ENCODE measurements around the gene CREG2.

CREG2 gene

GRCh38 chr2:101341421-101341820 lies 45.9 kb downstream of the CREG2 start:
- no peak overlapping the region for H3K4me3 ChIP-seq (ENCODE audit: low read length)
- DNase-seq = no peak

GRCh38 chr2:101340141-101340551 lies 47.2 kb downstream of the CREG2 start:
- Histone ChIP-seq H3K9ac (ENCODE audit: low read length) (no peak overlapping the region), H3K9me3 (replicated peaks; ENCODE audit: insufficient read depth, low read length) (no peaks in the 10 kb centered on the region), H3K9me2 (replicated peaks; ENCODE audit: insufficient read depth, low read length) (no peaks in the 10 kb centered on the region), H2AFZ (ENCODE audit: low read length) (no peak overlapping the region), H3K79me2 (ENCODE audit: low read length) (no peaks in the 10 kb centered on the region), H3K27ac (ENCODE audit: low read length) (no peak overlapping the region), H4K20me1 (ENCODE audit: insufficient read depth, low read length) (no peaks in the 10 kb centered on the region), H3K27me3 (replicated peaks; ENCODE audit: insufficient read depth, low read length) (no peaks in the 10 kb centered on the region), H3F3A (ENCODE audit: insufficient read depth, low read length) (no peaks in the 10 kb centered on the region), H3K4me2 (ENCODE audit: low read depth, low read length) (no peak overlapping the region), H3K36me3 (replicated peaks; ENCODE audit: insufficient read depth, low read length) (no peaks in the 10 kb centered on the region), H3K4me3 (ENCODE audit: low read length) (no peak overlapping the region), H3K4me1 (ENCODE audit: low read length) (no peaks in the 10 kb centered on the region)
- TF ChIP-seq EZH2 (optimal IDR thresholded peaks at IDR 0.05; ENCODE audit: low read depth, low read length) = no peak
- TF ChIP-seq EZH2phosphoT487 (IDR thresholded peaks at IDR 0.05; ENCODE audit: low read length) = no peak
- TF ChIP-seq, protein P1, sequence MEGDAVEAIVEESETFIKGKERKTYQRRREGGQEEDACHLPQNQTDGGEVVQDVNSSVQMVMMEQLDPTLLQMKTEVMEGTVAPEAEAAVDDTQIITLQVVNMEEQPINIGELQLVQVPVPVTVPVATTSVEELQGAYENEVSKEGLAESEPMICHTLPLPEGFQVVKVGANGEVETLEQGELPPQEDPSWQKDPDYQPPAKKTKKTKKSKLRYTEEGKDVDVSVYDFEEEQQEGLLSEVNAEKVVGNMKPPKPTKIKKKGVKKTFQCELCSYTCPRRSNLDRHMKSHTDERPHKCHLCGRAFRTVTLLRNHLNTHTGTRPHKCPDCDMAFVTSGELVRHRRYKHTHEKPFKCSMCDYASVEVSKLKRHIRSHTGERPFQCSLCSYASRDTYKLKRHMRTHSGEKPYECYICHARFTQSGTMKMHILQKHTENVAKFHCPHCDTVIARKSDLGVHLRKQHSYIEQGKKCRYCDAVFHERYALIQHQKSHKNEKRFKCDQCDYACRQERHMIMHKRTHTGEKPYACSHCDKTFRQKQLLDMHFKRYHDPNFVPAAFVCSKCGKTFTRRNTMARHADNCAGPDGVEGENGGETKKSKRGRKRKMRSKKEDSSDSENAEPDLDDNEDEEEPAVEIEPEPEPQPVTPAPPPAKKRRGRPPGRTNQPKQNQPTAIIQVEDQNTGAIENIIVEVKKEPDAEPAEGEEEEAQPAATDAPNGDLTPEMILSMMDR (IDR thresholded peaks at IDR 0.05; ENCODE audit: low read length) = no peak
- no peak for DNase-seq

More at GRCh38 chr2:101341421-101341820, 45.9 kb downstream of the CREG2 start:
- Histone ChIP-seq H3K36me3 (replicated peaks; ENCODE audit: insufficient read depth, low read length) (no peaks in the 10 kb centered on the region), H3K79me2 (ENCODE audit: low read length) (no peaks in the 10 kb centered on the region), H3K27ac (ENCODE audit: low read length) (no peak overlapping the region), H3K9ac (ENCODE audit: low read length) (no peak overlapping the region), H2AFZ (ENCODE audit: low read length) (no peak overlapping the region), H3K4me1 (ENCODE audit: low read length) (no peaks in the 10 kb centered on the region), H3K9me3 (replicated peaks; ENCODE audit: insufficient read depth, low read length) (no peaks in the 10 kb centered on the region), H3K27me3 (replicated peaks; ENCODE audit: insufficient read depth, low read length) (no peaks in the 10 kb centered on the region), H3K4me2 (ENCODE audit: low read depth, low read length) (no peak overlapping the region), H3F3A (ENCODE audit: insufficient read depth, low read length) (no peaks in the 10 kb centered on the region), H4K20me1 (ENCODE audit: insufficient read depth, low read length) (no peaks in the 10 kb centered on the region), H3K9me2 (replicated peaks; ENCODE audit: insufficient read depth, low read length) (no peaks in the 10 kb centered on the region)
- TF ChIP-seq EZH2 (optimal IDR thresholded peaks at IDR 0.05; ENCODE audit: low read depth, low read length) = no peak
- TF ChIP-seq EZH2phosphoT487 (IDR thresholded peaks at IDR 0.05; ENCODE audit: low read length) = no peak
- TF ChIP-seq, protein P1 (IDR thresholded peaks at IDR 0.05; ENCODE audit: low read length) = no peak

GRCh38 chr2:101339266-101339880 lies 47.9 kb downstream of the CREG2 start:
- H3K27ac ChIP-seq (ENCODE audit: low read length) = no peak overlapping the region
- H3K9me2 ChIP-seq (replicated peaks; ENCODE audit: insufficient read depth, low read length) = no peaks in the 10 kb centered on the region
- no peak for DNase-seq
- H2AFZ ChIP-seq (ENCODE audit: low read length) = no peak overlapping the region
- no peaks in the 10 kb centered on the region for H3K9me3 ChIP-seq (replicated peaks; ENCODE audit: insufficient read depth, low read length)
- no peak overlapping the region for H3K9ac ChIP-seq (ENCODE audit: low read length)
- H3K27me3 ChIP-seq (replicated peaks; ENCODE audit: insufficient read depth, low read length) = no peaks in the 10 kb centered on the region
- no peaks in the 10 kb centered on the region for H3K4me1 ChIP-seq (ENCODE audit: low read length)
- H3F3A ChIP-seq (ENCODE audit: insufficient read depth, low read length) = no peaks in the 10 kb centered on the region
- no peaks in the 10 kb centered on the region for H3K36me3 ChIP-seq (replicated peaks; ENCODE audit: insufficient read depth, low read length)
- TF ChIP-seq EZH2 (optimal IDR thresholded peaks at IDR 0.05; ENCODE audit: low read depth, low read length) (no peak), EZH2phosphoT487 (IDR thresholded peaks at IDR 0.05; ENCODE audit: low read length) (no peak)
- TF ChIP-seq, protein P1 (IDR thresholded peaks at IDR 0.05; ENCODE audit: low read length) = no peak
- no peak overlapping the region for H3K4me3 ChIP-seq (ENCODE audit: low read length)
- H4K20me1 ChIP-seq (ENCODE audit: insufficient read depth, low read length) = no peaks in the 10 kb centered on the region
- H3K4me2 ChIP-seq (ENCODE audit: low read depth, low read length) = no peak overlapping the region
- no peaks in the 10 kb centered on the region for H3K79me2 ChIP-seq (ENCODE audit: low read length)
